SKM-1 treated with dmso at 0.1 percent for 144 hours (cell line): Measurements from ENCODE around the gene PCNX1.
"Not testable (repeated sequence)": the region's sequence is repeated elsewhere in the genome, so short reads cannot be mapped to it uniquely, and the experiment has no call there.

ENCODE experiments used
- DNase-seq: peaks from one replicate; lab custom pipeline; 2025; ENCODE audit not compliant: unreplicated experiment; lab: John Stamatoyannopoulos, UW

The PCNX1 gene

DNA sequence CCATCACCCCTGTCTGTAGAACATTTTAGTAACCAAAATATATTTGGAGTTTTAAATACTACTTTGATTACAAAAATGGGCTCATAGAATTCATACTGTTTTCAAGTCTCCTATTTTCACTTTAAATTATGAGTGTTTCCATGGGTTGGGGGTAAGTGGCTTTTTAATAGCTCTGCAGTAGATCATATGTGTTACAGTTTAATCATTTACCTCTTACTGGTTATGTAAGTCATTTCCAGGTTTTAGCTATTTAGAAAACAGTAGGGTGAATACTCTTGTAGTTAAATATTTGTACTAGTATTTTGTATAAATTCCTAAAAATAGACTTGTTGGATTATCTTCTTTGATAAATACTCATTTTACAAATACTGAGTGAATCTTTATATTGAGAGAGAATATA lies 8.2 kb downstream of the PCNX1 start:
- DNase-seq: no peak

- DNase-seq: no peak
These were observed 9.0 kb downstream of the PCNX1 start for GRCh38 chr14:70916300-70916699.

DNA sequence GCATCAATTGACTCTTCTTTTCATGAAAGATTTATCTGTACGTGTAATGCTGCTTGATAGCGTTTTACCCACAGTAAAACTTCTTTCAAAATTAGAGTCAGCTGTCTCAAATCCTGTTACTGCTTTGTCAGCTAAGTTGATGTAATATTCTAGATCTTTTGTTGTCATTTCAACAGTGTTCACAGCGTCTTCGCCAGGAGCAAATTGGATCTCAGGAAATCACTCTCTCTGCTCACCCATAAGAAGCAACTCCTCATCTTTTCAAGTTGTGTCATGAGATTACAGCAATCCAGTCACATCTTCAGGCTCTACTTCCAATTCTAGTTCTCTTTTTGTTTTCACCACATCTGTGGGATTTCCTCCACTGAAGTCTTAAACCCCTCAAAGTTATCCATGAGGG lies 9.5 kb downstream of the PCNX1 start:
- no peak for DNase-seq

GRCh38 chr14:70917633-70918032 lies 10.4 kb downstream of the PCNX1 start:
- no peak for DNase-seq

- no peak for DNase-seq
These were observed 12.5 kb downstream of the PCNX1 start for GRCh38 chr14:70919774-70920173.

- DNase-seq: no peak
These were observed 13.3 kb downstream of the PCNX1 start for GRCh38 chr14:70920608-70921007.

DNA sequence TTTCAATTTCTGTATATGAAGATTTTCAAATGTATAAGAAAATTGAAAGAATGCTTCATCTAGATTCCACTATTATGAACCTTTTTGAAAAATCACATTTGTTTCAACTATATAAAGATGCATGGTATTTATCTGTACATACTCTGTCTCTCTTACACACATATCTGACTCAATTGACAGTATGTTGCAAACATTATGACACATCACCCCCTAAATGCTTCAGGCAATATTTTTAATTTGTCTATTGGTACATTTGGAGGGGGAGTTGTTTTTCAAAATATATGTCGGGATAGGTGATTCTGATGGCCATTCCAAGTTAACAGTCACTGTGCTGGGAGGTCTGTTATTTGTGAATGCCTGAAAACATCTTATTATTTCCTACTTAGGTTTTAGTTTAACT lies 14.4 kb downstream of the PCNX1 start:
- no peak for DNase-seq

DNA sequence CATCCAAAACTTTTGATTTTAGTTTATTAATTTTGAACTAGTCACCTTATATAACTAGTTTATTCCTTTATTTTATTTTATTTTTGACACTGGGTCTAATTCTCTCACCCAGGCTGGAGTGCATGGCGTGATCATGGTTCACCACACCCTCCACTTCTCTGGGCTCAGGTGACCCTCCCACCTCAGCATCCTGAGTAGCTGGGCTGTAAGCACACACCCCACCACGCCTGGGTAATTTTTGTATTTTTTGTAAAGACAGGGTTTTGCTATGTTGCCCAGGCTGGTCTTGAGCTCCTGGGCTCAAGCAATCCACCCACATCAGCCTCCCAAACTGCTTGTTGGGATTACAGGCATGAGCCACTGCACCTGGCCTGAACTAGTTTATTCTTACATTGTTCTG lies 17.3 kb downstream of the PCNX1 start:
- no peak for DNase-seq

- DNase-seq: no peak
These were observed 19.1 kb downstream of the PCNX1 start for GRCh38 chr14:70926235-70926830.

- DNase-seq: no peak
These were observed 23.7 kb downstream of the PCNX1 start for GRCh38 chr14:70931008-70931407.

DNA sequence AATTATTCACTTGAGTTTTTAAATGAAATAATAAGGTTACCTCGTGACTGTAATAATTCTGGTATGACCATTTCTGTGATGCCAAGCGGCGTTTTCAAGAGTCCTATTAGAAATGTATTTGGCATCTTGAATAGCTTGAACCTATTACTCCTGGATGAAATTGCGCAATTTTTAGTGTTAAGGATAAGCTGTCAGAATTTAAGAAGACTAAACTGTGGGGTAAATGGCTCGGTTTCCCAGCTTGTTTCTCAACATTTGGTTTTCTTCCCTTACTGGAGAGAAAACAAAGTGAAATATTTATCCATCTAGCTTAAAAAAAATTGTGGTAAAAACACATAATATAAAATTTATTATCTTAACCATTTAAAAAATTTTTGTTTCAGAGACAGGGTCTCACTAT lies 26.8 kb downstream of the PCNX1 start:
- no peak for DNase-seq

DNA sequence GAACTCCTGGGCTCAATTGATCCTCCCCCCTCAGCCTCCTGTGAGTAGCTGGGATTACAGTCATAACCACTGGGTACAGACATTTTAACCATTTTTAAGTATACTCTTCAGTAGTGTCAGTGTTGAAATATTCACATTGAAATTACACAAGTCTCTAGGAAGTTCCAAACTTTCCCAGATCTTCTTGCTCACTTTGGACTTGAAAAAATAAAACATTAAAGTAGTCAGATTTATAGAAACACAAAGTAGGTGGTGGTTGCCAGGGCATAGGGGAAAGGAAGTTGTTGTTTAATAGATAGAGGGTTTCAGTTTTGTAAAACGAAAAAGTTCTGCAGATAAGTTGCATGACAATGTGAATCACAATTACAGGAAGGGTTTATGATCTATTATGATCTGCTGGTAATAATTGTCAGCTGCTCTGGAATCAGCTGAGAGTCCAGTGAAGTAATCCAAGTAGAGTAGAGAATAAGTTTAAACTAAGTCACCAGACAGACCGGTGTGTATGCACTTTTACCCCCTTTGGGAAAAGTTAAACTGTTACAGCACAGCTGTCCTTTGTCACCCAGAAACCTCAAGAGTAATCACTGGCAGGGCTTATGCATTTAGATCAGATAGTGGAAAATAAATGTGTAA lies 27.4 kb downstream of the PCNX1 start:
- no peak for DNase-seq

GRCh38 chr14:70935135-70935534 lies 27.9 kb downstream of the PCNX1 start:
- no peak for DNase-seq

DNA sequence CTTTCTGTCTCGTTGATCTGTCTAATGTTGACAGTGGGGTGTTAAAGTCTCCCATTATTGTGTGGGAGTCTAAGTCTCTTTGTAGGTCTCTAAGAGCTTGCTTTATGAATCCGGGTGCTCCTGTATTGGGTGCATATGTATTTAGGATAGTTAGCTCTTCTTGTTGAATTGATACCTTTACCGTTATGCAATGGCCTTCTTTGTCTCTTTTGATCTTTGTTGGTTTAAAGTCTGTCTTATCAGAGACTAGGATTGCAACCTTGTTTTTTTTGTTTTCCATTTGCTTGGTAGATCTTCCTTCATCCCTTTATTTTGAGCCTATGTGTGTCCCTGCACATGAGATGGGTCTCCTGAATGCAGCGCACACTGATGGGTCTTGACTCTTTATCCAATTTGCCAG lies 32.4 kb downstream of the PCNX1 start:
- not testable (repeated sequence) for DNase-seq

GRCh38 chr14:70941637-70942341 lies 34.5 kb downstream of the PCNX1 start:
- DNase-seq: not testable (repeated sequence)

DNA sequence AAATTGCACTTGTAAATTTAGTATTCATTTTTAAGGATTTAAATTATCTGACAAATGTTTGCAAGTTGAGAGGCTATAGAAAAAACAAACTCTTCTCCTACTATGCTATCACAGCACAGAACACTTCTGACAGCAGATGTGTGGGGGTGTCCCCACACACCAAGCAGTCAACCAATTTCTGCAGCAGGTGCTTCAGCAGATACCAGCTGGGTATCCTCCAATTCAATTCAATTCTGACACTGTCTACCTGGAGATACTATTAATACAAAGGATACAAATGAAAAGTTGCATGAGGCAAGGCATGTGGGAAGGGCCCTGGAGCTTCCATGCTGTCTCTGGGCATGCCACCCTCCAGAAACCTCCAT lies 35.1 kb downstream of the PCNX1 start:
- DNase-seq: no peak

GRCh38 chr14:70942721-70943120 lies 35.5 kb downstream of the PCNX1 start:
- not testable (repeated sequence) for DNase-seq

- no peak for DNase-seq
These were observed 36.6 kb downstream of the PCNX1 start for GRCh38 chr14:70943838-70944237.

GRCh38 chr14:70947739-70948138 lies 40.5 kb downstream of the PCNX1 start:
- DNase-seq: no peak

- DNase-seq: no peak
These were observed 45.2 kb downstream of the PCNX1 start for GRCh38 chr14:70952485-70952884.

GRCh38 chr14:70954068-70954467 lies 46.8 kb downstream of the PCNX1 start:
- no peak for DNase-seq
